HG03175 (cell line): ENCODE measurements around the gene RBL1.

Experiments used
- ATAC-seq: cut with Tn5 transposase; IDR thresholded peaks from one replicate; pipeline ENCODE4 v1.9.1; 2021; ENCODE audit warnings: mild to moderate bottlenecking, moderate library complexity; ENCODE audit not compliant: unreplicated experiment

Gene RBL1

GRCh38 chr20:36951979-36952738 is 143.6 kb downstream of the RBL1 start:
- ATAC-seq = no peak

- ATAC-seq = peak; percentile 91
These were observed 144.4 kb downstream of the RBL1 start, which contains the start of gene SAMHD1 for GRCh38 chr20:36951198-36951978. Gene SAMHD1 (minus strand): TSS chr20:36951708. CDS start chr20:36951643, 65 bp downstream.

- no peak for ATAC-seq
These were observed 145.2 kb downstream of the RBL1 start for GRCh38 chr20:36950414-36951197.
